Testis (tissue), 3 donors: ENCODE data around the gene SH3BP2. TPM values are rescaled to one million over a fixed set of nuclear protein-coding genes. Genes with fewer than 3 reads are reported as not detected.

ENCODE experiments used
- DNase-seq: peaks from one replicate; pipeline ENCODE4 v3.0.0-alpha.2; 2019
- H3K27ac ChIP-seq, 2 donors: fragments of 200-600 bp; sonication (generic); one replicate each; pipeline ENCODE4 v1.5.1; 2019
- H3K27me3 ChIP-seq: fragments of 200-600 bp; sonication (generic); one replicate; pipeline ENCODE4 v1.5.1; 2019
- H3K36me3 ChIP-seq: fragments of 200-600 bp; sonication (generic); one replicate; pipeline ENCODE4 v1.5.1; 2017; ENCODE audit warnings: low read depth; ENCODE audit errors: missing control alignments
- H3K4me1 ChIP-seq: fragments of 200-600 bp; sonication (generic); one replicate; pipeline ENCODE4 v1.5.1; 2019
- H3K4me3 ChIP-seq, 2 donors: fragments of 200-600 bp; sonication (generic); one replicate each; pipeline ENCODE4 v1.5.1; 2017 to 2019
- H3K9me3 ChIP-seq: fragments of 200-600 bp; sonication (generic); one replicate; pipeline ENCODE4 v1.5.1; 2017
- POLR2A ChIP-seq: fragments of 450-650 bp; IDR thresholded peaks from one replicate; pipeline ENCODE4 v1.6.1; 2017; ENCODE audit warnings: antibody characterized with exemption, mild to moderate bottlenecking, moderate library complexity
- WGBS, 2 donors: methylation state at CpG; one replicate each; pipeline ENCODE4 v1.1.5; 2018; 5-methylcytosine and 5-hydroxymethylcytosine counted together
- intact Hi-C: fragments of 100-400 bp; cut with DNase I; formaldehyde crosslinking; loops from one replicate; pipeline ENCODE4 v1.15.1; 2023; ENCODE audit warnings: low total_unique reads
- polyA plus RNA-seq: library from polyadenylated mRNA; stranded (reverse); fragments of 350-450 nt; fragmentation: Illumina TruSeq; extraction: RNeasy Lipid Tissue Mini Kit (QIAGEN cat#74804); gene quantifications from one replicate; pipeline ENCODE4 v1.2.3, GENCODE V29; 2014; ENCODE audit warnings: low read depth, low replicate concordance; ENCODE audit not compliant: insufficient read depth
- total RNA-seq, 2 donors: library from RNA; depleted of rRNA; stranded (reverse); fragments of >200 nt; gene quantifications; one replicate each; pipeline ENCODE4 v1.2.3, GENCODE V29; 2016
- TF ChIP-seq, protein P1 (sequence below), 3 experiments: fragments of 450-650 bp in 2 of 3; fragments of 200-600 bp in 1 of 3; sonication (generic) in 1 of 3; IDR thresholded peaks; one replicate each; pipeline ENCODE4 v1.5.1; 2016 to 2019; ENCODE audit warnings: antibody characterized with exemption in 3 of 3, mild to moderate bottlenecking in 2 of 3, moderate library complexity in 1 of 3

Gene SH3BP2
- total and polyA plus RNA-seq, 3 donors from 2014 or later, result 26.6 to 47.3 (median 45.0) TPM

DNA sequence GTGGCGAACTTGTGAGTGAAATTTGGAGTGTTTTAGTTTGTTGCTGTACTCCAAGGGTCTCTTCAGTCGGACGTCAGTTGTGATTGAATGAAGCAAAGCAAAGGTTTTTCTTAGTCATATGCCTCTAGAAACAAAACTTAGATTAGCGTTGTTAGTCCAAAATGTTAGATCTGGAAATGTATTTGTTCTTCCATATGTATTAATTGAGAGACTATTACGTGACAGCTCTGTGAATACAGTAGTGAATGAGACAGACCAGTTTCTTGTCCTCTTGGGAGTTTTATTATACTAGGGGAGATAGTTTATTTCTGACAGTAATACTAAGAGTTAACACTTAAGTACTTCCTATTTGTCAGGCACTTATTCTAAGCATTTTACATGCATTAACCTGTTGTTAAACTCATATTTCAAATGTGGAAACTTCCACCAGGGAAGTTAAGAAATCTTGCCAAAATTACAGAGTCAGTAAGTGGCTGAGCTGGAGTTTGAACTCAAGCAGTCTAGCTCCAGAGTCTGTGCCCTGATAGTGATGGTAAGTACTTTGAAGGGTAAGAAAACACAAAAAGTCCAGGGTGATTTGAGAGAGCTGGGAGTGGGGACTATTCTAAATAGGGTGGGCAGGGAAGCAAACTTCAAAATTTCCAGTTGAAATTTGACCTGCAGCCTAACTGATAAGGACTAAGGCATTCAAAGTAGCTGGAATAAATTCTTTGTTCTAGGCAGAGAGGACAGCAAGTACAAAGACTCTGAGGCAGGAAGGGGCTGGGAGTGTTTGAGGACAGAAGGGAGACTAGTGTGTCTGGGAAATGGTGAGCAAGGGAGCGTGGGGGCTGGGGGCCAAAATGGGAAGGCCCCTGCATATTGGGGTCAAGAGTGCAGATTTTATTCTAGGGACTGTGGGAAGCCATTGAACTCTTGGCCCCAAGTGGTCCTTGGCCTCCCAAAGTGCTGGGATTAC, 67.8 kb downstream of the SH3BP2 start:
- H3K27me3 ChIP-seq, result no peaks in the 10 kb centered on the region
- no peaks in the 10 kb centered on the region for H3K9me3 ChIP-seq
- peak overlapping the region; percentile 59 to 77 for H3K27ac ChIP-seq
- peak; percentile 52 for DNase-seq
- TF ChIP-seq POLR2A, result no peak
- TF ChIP-seq, protein P1, sequence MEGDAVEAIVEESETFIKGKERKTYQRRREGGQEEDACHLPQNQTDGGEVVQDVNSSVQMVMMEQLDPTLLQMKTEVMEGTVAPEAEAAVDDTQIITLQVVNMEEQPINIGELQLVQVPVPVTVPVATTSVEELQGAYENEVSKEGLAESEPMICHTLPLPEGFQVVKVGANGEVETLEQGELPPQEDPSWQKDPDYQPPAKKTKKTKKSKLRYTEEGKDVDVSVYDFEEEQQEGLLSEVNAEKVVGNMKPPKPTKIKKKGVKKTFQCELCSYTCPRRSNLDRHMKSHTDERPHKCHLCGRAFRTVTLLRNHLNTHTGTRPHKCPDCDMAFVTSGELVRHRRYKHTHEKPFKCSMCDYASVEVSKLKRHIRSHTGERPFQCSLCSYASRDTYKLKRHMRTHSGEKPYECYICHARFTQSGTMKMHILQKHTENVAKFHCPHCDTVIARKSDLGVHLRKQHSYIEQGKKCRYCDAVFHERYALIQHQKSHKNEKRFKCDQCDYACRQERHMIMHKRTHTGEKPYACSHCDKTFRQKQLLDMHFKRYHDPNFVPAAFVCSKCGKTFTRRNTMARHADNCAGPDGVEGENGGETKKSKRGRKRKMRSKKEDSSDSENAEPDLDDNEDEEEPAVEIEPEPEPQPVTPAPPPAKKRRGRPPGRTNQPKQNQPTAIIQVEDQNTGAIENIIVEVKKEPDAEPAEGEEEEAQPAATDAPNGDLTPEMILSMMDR (IDR thresholded peaks at IDR 0.05), result no peak
- H3K36me3 ChIP-seq, result no peaks in the 10 kb centered on the region
- intact Hi-C loops, result no loop called here
- H3K4me1 ChIP-seq, result peaks cover 70% of the 10 kb centered on the region
- H3K4me3 ChIP-seq, result no peak overlapping the region
- WGBS, 2 donors, result 68 to 75% methylated on average over 6 of the region's 6 CpGs

GRCh38 chr4:2861631-2862436, 68.9 kb downstream of the SH3BP2 start:
- H3K4me1 ChIP-seq, result peaks cover 76% of the 10 kb centered on the region
- DNase-seq, result no peak
- H3K36me3 ChIP-seq, result no peaks in the 10 kb centered on the region
- TF ChIP-seq POLR2A, result no peak
- TF ChIP-seq, protein P1 (IDR thresholded peaks at IDR 0.05), result no peak
- no peak overlapping the region for H3K4me3 ChIP-seq
- 65 to 78% methylated on average over 4 of the region's 4 CpGs for WGBS, 2 donors
- no peaks in the 10 kb centered on the region for H3K27me3 ChIP-seq
- no peaks in the 10 kb centered on the region for H3K9me3 ChIP-seq
- intact Hi-C loops, result no loop called here
- peak overlapping the region; percentile 59 to 77 for H3K27ac ChIP-seq

- peak overlapping the region; percentile 59 to 77 for H3K27ac ChIP-seq
- no peak for DNase-seq
- no peak overlapping the region for H3K4me3 ChIP-seq
- WGBS, 2 donors, result 29 to 30% methylated on average over 1 of the region's 1 CpG
- intact Hi-C loops, result no loop called here
- no peaks in the 10 kb centered on the region for H3K36me3 ChIP-seq
- no peaks in the 10 kb centered on the region for H3K27me3 ChIP-seq
- no peak for TF ChIP-seq POLR2A
- TF ChIP-seq, protein P1 (IDR thresholded peaks at IDR 0.05), result no peak
- peaks cover 83% of the 10 kb centered on the region for H3K4me1 ChIP-seq
- H3K9me3 ChIP-seq, result no peaks in the 10 kb centered on the region
Measured at GRCh38 chr4:2862528-2862927, 69.6 kb downstream of the SH3BP2 start.

DNA sequence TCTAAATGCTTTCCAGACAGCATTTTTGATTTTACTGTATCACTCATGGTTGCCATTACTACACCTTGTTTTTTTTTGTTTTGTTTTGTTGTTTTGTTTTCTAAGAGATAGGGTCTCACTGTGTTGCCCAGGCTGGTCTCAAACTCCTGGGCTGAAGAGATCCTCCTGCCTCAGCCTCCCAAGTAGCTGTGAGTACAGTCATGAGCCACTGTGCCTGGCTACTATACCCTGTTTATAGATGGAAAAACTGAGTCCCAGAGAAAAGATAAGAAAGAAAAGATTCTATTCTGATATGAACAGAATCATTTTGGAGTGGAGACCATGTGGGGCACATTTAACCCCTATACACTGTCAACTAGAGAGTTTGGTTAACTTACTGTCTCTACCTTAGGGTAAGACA, 70.8 kb downstream of the SH3BP2 start:
- H3K27ac ChIP-seq, result peak overlapping the region in 1 of 2 donors; percentile 31
- intact Hi-C loops, result no loop called here
- TF ChIP-seq POLR2A, result no peak
- TF ChIP-seq, protein P1 (IDR thresholded peaks at IDR 0.05), result no peak

More for the DNA sequence above, 70.8 kb downstream of the SH3BP2 start:
- Histone ChIP-seq H3K4me3 (no peak overlapping the region), H3K36me3 (no peaks in the 10 kb centered on the region), H3K4me1 (peaks cover 85% of the 10 kb centered on the region), H3K27me3 (no peaks in the 10 kb centered on the region), H3K9me3 (no peaks in the 10 kb centered on the region)
- DNase-seq, result no peak
